RWPE2 (cell line): ENCODE data around the gene HHAT.

Source experiments
- ATAC-seq: fragments of 200-7000 bp; cut with Tn5 transposase; 3 replicates; pipeline ENCODE4 v1.9.1; 2021; ENCODE audit warnings: low read depth
- DNase-seq: peaks from one replicate; pipeline ENCODE4 v3.0.0-alpha.2; 2020; ENCODE audit warnings: low spot score
- H3K27ac ChIP-seq: fragments of 450-650 bp; 2 replicates; pipeline ENCODE4 v1.5.1; 2017; ENCODE audit warnings: mild to moderate bottlenecking; ENCODE audit not compliant: poor library complexity, severe bottlenecking
- H3K27me3 ChIP-seq: fragments of 250-450 bp; sonication (Bioruptor Pico); 2 replicates; pipeline ENCODE4 v1.5.1; 2021; ENCODE audit warnings: mild to moderate bottlenecking, moderate library complexity; ENCODE audit not compliant: insufficient read depth, poor library complexity, severe bottlenecking
- H3K36me3 ChIP-seq: fragments of 250-450 bp; sonication (Bioruptor Pico); 2 replicates; pipeline ENCODE4 v1.5.1; 2020; ENCODE audit warnings: low read depth, mild to moderate bottlenecking, moderate library complexity
- H3K4me1 ChIP-seq: fragments of 250-450 bp; sonication (Bioruptor Pico); 2 replicates; pipeline ENCODE4 v1.5.1; 2021; ENCODE audit warnings: mild to moderate bottlenecking, moderate library complexity; ENCODE audit not compliant: insufficient read depth, poor library complexity, severe bottlenecking
- H3K4me3 ChIP-seq: fragments of 250-450 bp; sonication (Bioruptor Pico); 2 replicates; pipeline ENCODE4 v1.5.1; 2021; ENCODE audit warnings: mild to moderate bottlenecking, moderate library complexity; ENCODE audit not compliant: severe bottlenecking
- H3K9me3 ChIP-seq: fragments of 250-450 bp; sonication (Bioruptor Pico); 2 replicates; pipeline ENCODE4 v1.5.1; 2021; ENCODE audit warnings: mild to moderate bottlenecking, moderate library complexity; ENCODE audit not compliant: severe bottlenecking
- TF ChIP-seq, protein P1 (sequence below): fragments of 450-650 bp; IDR thresholded peaks from one replicate; pipeline ENCODE4 v1.5.1; 2017; ENCODE audit warnings: mild to moderate bottlenecking, moderate library complexity; ENCODE audit not compliant: poor library complexity, severe bottlenecking

HHAT gene

DNA sequence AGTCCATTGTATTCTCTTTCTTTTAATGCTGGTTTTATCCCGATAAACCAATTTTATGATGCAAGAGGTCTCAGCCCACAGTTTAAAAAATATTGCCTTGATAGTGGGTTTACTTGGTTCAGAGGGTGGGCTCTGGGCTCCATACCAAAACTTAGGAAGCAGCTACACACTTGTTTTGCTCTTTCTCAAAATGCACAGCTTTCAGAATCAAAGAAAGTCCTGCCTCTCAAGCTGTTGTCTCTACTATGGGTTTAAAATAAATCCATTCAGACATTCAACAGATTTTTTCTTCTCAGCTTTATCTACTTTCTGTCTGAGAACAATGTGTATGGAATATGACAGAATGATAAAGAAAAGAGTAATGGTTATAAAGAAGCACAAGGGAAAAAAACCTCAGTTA is 14.8 kb upstream of the HHAT start:
- H3K27me3 ChIP-seq, result no peaks in the 10 kb centered on the region
- TF ChIP-seq, protein P1, sequence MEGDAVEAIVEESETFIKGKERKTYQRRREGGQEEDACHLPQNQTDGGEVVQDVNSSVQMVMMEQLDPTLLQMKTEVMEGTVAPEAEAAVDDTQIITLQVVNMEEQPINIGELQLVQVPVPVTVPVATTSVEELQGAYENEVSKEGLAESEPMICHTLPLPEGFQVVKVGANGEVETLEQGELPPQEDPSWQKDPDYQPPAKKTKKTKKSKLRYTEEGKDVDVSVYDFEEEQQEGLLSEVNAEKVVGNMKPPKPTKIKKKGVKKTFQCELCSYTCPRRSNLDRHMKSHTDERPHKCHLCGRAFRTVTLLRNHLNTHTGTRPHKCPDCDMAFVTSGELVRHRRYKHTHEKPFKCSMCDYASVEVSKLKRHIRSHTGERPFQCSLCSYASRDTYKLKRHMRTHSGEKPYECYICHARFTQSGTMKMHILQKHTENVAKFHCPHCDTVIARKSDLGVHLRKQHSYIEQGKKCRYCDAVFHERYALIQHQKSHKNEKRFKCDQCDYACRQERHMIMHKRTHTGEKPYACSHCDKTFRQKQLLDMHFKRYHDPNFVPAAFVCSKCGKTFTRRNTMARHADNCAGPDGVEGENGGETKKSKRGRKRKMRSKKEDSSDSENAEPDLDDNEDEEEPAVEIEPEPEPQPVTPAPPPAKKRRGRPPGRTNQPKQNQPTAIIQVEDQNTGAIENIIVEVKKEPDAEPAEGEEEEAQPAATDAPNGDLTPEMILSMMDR, result no peak
- H3K4me1 ChIP-seq, result no peaks in the 10 kb centered on the region
- no peaks in the 10 kb centered on the region for H3K36me3 ChIP-seq
- ATAC-seq (no peak), DNase-seq (no peak)
- H3K9me3 ChIP-seq, result no peaks in the 10 kb centered on the region
- no peak overlapping the region for H3K27ac ChIP-seq
- no peak overlapping the region for H3K4me3 ChIP-seq

DNA sequence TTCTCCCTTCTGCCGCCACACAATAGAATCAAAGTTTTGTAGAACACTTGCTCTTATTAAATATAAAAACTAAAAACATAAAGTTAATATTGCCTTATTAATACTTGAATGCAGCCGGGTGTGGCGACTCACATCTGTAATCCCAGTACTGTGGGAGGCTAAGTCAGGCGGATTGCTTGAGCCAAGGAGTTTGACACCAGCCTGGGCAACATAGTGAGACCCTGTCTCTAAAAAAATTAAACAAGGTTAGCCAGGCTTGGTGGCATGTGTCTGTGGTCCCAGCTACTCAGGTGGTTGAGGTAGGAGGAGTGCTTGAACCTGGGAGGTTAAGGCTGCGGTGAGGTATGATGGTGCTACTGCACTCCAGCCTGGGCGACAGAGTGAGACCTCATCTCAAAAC is 13.2 kb upstream of the HHAT start:
- Histone ChIP-seq H3K27ac (no peak overlapping the region), H3K4me1 (no peaks in the 10 kb centered on the region)
- ATAC-seq, result no peak

DNA sequence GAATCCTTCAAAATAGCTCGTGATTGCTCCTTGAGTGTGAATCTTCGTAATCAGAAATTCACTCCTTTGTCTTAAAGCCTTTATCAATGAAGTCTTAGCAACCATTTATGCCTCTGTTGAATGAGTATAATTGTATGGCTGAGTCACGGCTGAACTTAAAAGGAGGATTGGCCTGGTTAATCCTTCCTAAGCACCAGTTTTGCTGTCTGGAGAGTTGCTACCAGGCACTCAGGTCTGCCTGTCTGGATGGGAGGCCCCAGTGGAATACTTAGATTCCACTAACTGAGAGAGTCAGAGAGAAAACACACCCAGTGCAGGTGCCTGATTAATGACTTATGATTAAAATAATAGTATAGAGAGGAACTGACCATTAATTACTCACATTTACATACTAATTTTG is 7.6 kb upstream of the HHAT start:
- peak; percentile 40; the same call in 1 of the 3 replicates for ATAC-seq
- no peak for DNase-seq
- H3K27me3 ChIP-seq, result no peaks in the 10 kb centered on the region
- peaks cover 8% of the 10 kb centered on the region for H3K4me1 ChIP-seq
- H3K27ac ChIP-seq, result peak overlapping the region; percentile 57
- no peaks in the 10 kb centered on the region for H3K36me3 ChIP-seq
- TF ChIP-seq, protein P1, result no peak
- H3K9me3 ChIP-seq, result no peaks in the 10 kb centered on the region
- no peak overlapping the region for H3K4me3 ChIP-seq

More for the DNA sequence above, 13.2 kb upstream of the HHAT start:
- Histone ChIP-seq H3K27me3 (no peaks in the 10 kb centered on the region), H3K36me3 (no peaks in the 10 kb centered on the region), H3K4me3 (no peak overlapping the region), H3K9me3 (no peaks in the 10 kb centered on the region)
- DNase-seq, result no peak
- TF ChIP-seq, protein P1, result no peak

DNA sequence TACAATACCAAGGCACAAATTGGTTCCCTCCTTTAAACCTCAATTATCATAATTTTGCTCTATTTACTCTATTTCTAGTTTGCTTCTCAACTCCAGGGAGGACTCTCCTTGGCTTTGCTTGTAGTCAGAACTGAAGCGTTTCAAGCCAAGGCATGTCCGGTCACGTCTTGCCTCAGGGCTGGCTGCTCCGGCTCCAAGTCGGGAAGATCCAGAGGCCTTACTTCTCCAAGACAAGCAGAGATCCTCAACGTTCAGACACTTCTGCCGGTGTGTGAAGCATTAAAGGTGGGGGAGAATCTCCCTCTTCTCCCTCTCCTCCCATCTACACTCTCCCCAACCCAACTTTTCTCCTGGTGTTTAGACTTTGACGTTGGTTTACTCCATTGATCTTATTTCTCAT is 7.2 kb upstream of the HHAT start:
- H3K9me3 ChIP-seq, result no peaks in the 10 kb centered on the region
- H3K36me3 ChIP-seq, result no peaks in the 10 kb centered on the region
- peak; percentile 90 for ATAC-seq
- H3K27me3 ChIP-seq, result no peaks in the 10 kb centered on the region
- peak overlapping the region; percentile 57 for H3K27ac ChIP-seq
- no peak overlapping the region for H3K4me3 ChIP-seq
- peak; percentile 49 for DNase-seq
- peaks cover 8% of the 10 kb centered on the region for H3K4me1 ChIP-seq
- TF ChIP-seq, protein P1, result no peak

DNA sequence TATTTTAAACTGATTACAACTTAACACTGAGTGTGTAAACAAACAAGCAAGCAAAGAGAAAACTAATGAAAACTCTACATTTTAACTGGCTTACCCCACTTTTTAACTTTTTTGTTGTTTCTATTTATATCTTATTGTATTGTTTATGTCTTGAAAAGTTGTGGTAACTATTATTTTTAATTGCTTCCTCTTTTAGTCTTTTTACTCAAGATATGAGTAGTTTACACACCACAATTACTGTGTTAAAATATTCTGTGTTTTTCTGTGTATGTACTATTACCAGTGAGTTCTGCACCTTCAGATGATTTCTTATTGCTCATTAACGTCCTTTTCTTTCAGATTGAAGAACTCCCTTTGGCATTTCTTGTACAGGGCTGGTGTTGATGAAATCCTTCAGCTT is 4.7 kb upstream of the HHAT start:
- Histone ChIP-seq H3K27me3 (no peaks in the 10 kb centered on the region), H3K27ac (no peak overlapping the region), H3K36me3 (no peaks in the 10 kb centered on the region), H3K4me1 (peaks cover 8% of the 10 kb centered on the region), H3K4me3 (no peak overlapping the region), H3K9me3 (no peaks in the 10 kb centered on the region)
- DNase-seq, result no peak
- no peak for ATAC-seq
- TF ChIP-seq, protein P1, result no peak
